HG03354 (cell line): ENCODE results near the gene OCIAD1.
"Not testable (repeated sequence)": the region's sequence is repeated elsewhere in the genome, so short reads cannot be mapped to it uniquely, and the experiment has no call there.

ENCODE experiments used
- ATAC-seq: cut with Tn5 transposase; IDR thresholded peaks from one replicate; pipeline ENCODE4 v1.9.1; 2021; ENCODE audit warnings: mild to moderate bottlenecking; ENCODE audit not compliant: unreplicated experiment, poor library complexity, severe bottlenecking

Gene OCIAD1

DNA sequence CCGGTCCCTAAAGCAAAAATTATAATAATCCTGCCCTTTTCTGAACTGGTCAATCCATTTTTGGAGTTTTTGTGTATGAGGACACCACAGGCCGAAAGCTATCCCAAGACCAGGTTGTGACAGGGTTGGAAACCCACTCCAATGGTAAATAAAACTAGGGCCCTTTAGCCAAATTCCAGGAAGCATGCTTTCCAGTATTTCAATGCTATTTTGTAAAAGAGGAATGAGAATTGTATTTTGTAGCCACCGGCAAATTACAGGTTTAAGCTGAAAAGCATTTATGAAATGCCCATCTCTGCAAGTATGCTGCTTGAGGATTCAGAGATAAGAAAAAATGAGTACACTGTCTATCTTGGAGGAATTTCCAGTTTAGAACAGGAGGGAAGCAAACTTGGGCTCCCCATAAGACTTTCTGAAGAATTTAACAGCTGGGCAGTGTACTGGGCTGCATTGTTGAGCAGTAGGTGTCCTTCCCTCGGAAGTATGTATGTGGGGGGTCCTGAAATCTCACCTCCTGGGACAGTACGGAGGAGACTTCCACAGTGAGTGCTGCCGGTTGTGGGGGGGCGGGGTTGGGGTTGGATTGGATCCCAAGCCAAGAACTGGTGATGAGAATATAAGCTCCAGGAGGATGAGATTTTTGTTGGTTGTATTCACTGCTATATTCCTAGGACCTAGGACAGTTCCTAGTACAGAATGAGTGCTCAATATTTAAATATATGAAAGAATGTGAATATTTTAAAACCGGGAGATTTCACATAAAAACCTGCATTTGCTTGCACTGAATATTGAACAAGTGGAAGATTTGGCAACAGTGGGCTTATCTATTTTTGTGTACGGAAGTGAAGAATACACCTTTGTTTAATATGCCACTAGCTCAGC lies 48.9 kb downstream of the OCIAD1 start:
- ATAC-seq, result no peak

- ATAC-seq, result not testable (repeated sequence)
Observed at GRCh38 chr4:48881646-48882045, 50.8 kb downstream of the OCIAD1 start.

DNA sequence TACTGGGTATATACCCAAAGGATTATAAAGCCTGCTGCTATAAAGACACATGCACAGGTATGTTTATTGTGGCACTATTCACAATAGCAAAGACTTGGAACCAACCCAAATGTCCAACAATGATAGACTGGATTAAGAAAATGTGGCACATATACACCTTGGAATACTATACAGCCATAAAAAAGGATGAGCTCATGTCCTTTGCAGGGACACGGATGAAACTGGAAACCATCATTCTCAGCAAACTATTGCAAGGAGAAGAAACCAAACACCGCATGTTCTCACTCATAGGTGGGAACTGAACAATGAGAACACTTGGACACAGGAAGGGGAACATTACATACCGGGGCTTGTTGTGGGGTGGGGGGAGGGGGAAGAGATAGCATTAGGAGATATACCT lies 58.9 kb downstream of the OCIAD1 start:
- ATAC-seq, result not testable (repeated sequence)

- no peak for ATAC-seq
Observed at GRCh38 chr4:48891028-48891619, 60.2 kb downstream of the OCIAD1 start.

GRCh38 chr4:48896845-48897244 lies 66.0 kb downstream of the OCIAD1 start:
- no peak for ATAC-seq

- peak; percentile 80 for ATAC-seq
Observed at GRCh38 chr4:48898733-48899431, 68.0 kb downstream of the OCIAD1 start.

DNA sequence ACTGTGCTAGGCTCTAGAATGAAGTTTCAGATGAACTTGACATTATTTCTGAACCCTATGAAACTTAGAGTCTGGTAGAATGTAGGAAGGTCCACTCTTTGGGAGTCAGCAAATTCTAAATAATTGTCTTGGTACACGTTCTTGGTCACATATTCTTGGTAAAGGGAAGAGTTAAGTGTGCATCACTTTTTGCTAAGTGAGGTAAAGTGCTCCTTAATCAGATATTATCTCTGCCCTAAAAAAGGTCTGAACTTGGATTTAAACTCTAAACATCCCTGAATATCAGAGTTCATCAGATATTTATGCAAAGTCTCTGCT lies 68.5 kb downstream of the OCIAD1 start:
- ATAC-seq, result peak; percentile 29

GRCh38 chr4:48899950-48900349 lies 69.1 kb downstream of the OCIAD1 start:
- ATAC-seq, result peak; percentile 14

GRCh38 chr4:48901196-48901595 lies 70.3 kb downstream of the OCIAD1 start:
- ATAC-seq, result no peak

DNA sequence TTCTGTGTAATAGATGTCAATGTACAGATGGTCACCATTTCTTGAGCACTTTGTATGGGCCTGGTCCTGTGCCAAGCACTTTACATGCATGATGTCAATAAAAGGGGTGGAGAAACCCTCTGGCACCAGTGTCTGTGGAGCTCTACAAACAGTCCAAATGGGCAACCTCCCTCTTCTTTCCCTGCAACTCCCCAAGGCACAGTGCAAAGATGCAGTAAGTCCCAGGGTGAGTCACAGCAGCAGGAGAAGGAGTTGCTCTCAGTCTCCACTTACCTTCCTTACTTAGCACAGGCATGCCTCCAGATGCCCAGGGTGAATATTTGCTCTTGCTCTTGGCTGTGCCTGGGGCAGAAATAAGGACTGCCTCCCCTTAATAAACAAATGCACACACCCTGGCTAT lies 71.4 kb downstream of the OCIAD1 start:
- no peak for ATAC-seq

DNA sequence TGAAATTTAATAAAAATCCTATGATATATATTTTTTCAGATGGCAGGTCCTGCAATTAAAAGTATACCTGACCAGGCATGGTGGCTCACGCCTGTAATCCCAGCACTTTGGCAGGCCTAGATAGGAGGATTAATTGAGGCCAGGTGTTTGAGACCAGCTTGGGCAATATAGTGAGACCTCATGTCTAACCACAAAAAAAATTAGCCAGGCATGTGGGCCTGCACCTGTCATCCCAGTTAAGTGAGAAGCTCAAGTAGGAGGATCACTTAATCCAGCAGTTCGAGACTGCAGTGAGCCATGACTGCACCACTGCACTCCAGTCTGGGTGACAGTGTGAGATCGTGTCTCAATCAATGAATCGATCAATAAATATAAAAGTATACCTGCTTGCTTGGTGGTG lies 73.2 kb downstream of the OCIAD1 start:
- ATAC-seq, result no peak

DNA sequence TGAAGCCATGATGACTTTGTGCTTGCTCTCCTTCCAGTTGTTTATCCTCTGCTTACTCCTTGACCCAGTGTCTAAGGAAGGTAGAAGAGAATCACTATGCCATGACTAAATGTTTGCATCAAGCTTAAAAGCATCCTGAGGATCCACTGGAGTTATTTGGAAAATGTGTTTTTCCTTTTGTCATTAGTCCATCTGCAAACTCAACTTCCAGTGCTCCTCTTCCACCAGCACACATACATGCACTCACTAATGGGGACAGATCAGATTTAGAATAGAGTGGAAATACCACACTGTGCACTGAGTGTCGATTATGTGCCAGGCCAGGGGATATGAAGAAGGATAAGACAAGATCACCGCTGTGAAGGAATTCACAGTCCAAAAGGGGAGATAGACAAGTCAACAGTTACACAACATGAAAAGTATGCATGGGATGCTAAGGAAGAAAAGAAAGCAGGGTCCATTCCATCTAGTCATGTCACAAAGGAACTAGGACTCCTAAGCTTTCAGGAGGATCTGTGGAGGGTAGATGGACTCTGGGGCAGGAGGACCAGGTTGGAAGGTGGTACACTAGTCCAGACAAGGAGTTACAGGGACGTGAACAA lies 73.8 kb downstream of the OCIAD1 start:
- ATAC-seq, result no peak

DNA sequence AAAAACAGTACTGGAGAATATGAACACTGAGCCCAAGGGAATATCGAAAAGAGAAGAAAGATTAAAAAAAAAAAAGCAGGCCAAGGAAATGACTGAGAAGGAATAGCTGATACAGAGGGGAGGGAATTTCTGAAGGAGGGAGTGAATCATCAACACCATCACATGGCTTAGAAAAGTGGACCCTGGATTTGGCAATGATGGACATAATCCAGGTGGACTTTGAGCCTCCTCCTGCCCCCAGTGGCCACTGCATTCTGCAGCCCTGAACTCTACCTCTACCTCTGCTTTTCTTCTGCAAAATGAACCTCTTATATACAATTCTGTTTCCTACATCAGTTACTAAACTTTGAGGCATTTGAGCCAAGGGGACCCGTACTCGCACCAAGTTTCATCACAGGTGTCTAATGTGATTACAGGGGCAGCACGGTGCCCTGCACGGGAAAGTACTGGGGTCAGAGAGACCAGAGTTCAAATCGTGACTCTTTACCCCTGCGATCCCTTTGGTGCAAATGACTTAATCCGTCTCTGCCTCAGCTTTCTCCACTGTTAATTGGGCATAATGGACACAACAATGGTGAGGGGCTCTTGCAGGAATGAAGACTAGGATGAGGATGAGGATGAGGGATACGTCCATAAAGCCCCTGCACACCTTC lies 74.6 kb downstream of the OCIAD1 start:
- ATAC-seq, result no peak

DNA sequence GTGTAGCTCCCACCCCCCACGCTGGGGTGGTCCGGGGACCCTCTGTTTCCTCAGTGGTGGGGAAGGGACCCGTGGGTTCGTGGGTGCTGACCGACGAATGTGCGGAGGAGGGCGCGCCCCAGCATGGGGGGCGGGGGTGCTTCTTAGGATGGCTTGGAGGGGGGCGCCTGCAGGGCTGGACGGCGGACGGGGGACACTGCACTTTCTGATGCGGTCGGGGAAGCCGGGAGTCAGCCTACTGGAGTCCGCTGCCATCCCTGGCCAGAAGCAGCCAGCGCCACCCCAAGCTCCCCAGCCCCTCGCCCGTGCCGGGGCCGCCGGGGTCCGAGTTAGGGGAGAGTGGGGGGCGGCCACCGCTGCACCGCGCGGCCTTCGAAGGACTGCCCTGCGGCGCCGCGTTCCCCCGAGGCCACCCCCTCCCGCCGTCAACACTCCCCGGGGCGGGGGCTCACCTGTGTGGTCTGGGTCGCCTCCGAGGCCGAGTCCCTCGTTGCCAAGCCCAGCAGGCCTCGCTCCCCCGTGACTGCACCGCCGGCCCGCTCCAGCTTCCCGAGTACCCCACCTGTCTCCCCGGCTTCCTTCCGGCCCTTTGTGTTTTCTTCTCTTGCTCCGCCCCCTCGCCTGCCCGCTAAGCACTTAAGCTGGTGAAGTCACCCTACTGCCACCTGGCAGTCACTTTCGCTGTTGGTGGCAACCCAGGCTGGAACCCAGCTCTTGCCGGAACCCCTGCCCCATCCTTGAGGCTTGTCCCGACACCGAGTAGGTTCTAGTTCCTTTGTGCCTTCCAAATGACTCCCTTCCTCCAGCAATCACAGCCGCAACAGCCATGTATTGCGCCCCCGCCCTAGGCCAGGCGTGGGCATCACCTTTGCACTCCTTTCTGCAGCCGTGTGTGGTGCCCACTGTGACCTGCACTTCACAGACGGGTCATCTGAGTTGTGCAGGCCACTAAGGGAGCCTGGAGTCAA lies 75.6 kb downstream of the OCIAD1 start, which contains the start of gene OCIAD2:
Gene OCIAD2 (minus strand): TSS at position 569 of the 968 bp plus-strand sequence. CDS start 2,225 bp downstream, outside the sequence.
- peak; percentile 94 for ATAC-seq

GRCh38 chr4:48907706-48908477 lies 77.0 kb downstream of the OCIAD1 start:
- no peak for ATAC-seq

GRCh38 chr4:48908687-48909086 lies 77.8 kb downstream of the OCIAD1 start:
- ATAC-seq, result no peak

DNA sequence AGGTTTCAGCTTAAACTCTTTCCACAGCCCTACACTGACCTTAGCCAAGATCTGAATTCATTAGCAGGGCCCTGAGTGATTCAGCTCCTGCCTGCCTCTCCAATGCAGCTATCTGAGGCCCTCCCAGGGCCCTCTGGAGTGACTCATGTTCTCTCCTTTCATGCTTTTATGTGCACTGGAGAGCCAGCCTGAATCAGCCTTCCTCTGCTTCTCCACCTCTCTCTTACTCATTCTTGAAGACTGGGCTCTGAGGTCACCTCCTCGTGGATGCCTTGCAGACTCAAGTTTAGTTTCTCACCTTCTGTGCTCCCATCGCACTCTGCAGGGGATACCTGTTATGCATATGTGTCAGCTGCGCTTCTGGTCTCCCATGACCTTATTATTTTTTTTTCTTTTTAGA lies 78.8 kb downstream of the OCIAD1 start:
- ATAC-seq, result no peak

DNA sequence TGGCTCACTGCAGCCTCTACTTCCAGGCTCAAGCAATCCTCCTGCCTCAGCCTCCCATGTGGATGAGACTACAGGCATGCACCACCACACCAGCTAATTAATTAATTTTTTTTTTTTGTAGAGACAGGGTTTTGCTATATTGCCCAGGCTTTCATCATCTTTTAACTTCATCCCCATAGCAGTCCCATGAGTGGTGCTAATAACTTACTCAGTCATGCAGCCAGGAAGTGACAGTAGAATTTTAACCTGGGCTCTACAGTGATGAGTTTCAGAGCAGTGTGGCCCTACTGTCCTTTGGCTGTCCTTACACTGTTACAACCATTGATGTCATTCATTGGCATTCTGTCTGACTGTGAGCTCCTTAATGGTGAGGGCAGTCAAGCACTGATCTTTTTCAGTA lies 79.6 kb downstream of the OCIAD1 start:
- ATAC-seq, result peak; percentile 32
